Endothelial cell of umbilical vein (primary cell): Measurements from ENCODE around the gene GEN1. TPM values are rescaled to one million over a fixed set of nuclear protein-coding genes. Genes with fewer than 3 reads are reported as not detected.

Source experiments
- BruUV-seq: library from RNA; stranded (reverse); fragments of 400-500 nt; replicated peaks from 2 replicates; lab custom pipeline; 2021; lab: Mats Ljungman, UMichigan
- CTCF ChIA-PET: fragments of 300-600, 350-600 bp; sonication (Branson Sonifier 250); formaldehyde crosslinking; loops from one replicate; lab custom pipeline; 2021; ENCODE audit warnings: antibody characterized with exemption, inconsistent platforms; lab: Charles Lee
- POLR2A ChIA-PET: fragments of 300-600, 350-600 bp; sonication (Branson Sonifier 250); formaldehyde crosslinking; loops from one replicate; lab custom pipeline; 2021; ENCODE audit warnings: antibody characterized with exemption, inconsistent platforms; lab: Charles Lee
- DNase-seq: peaks from one replicate; pipeline ENCODE4 v3.0.0-alpha.2; 2011; ENCODE audit warnings: low read depth, low spot score
- FAIRE-seq: peaks from 2 replicates; lab custom pipeline; 2011; peaks lifted over from hg19 to GRCh38; lab: Jason Lieb, UNC
- H2AFZ ChIP-seq: 2 replicates; pipeline ENCODE4 v1.6.0; 2012; ENCODE audit warnings: low read depth, low read length, control low read depth, inconsistent platforms
- H3K27ac ChIP-seq: 2 replicates; pipeline ENCODE4 v1.5.1; 2011; ENCODE audit warnings: low read depth, mild to moderate bottlenecking, control low read depth, low read length, moderate library complexity; ENCODE audit not compliant: insufficient read depth
- H3K27me3 ChIP-seq, 2 experiments: 2 replicates each; pipeline versions ENCODE4 v1.6.0 to v1.6.1; 2011; ENCODE audit warnings: low read length in 2 of 2, mixed read lengths in 1 of 2; ENCODE audit not compliant: control insufficient read depth in 2 of 2, insufficient read depth in 2 of 2
- H3K36me3 ChIP-seq, 2 experiments: 2 replicates in 1 of 2; 3 replicates in 1 of 2; pipeline ENCODE4 v1.5.1; 2011; ENCODE audit warnings: low read length in 2 of 2, mild to moderate bottlenecking in 1 of 2, moderate library complexity in 1 of 2; ENCODE audit not compliant: control insufficient read depth in 2 of 2, insufficient read depth in 2 of 2; ENCODE audit errors: extremely low read depth in 1 of 2
- H3K4me1 ChIP-seq: 3 replicates; pipeline ENCODE4 v1.5.1; 2011; ENCODE audit warnings: mild to moderate bottlenecking, low read length; ENCODE audit not compliant: control insufficient read depth, insufficient read depth; ENCODE audit errors: extremely low read depth
- H3K4me2 ChIP-seq: 2 replicates; pipeline ENCODE4 v1.6.1; 2011; ENCODE audit warnings: low read length, control low read depth, mixed read lengths; ENCODE audit not compliant: insufficient read depth
- H3K4me3 ChIP-seq, 3 experiments: fragments of 200-600 bp in 1 of 3; sonication (generic), shearing (Covaris generic) in 1 of 3; replicated peaks in 1 of 3; 2 replicates each; pipeline ENCODE4 v1.5.1; 2011 to 2016; ENCODE audit warnings: control low read depth in 3 of 3, low read length in 3 of 3, mild to moderate bottlenecking in 2 of 3, inconsistent platforms in 1 of 3, low read depth in 1 of 3, moderate library complexity in 1 of 3; ENCODE audit not compliant: insufficient read depth in 1 of 3
- H3K79me2 ChIP-seq: 2 replicates; pipeline ENCODE4 v1.6.0; 2012; ENCODE audit warnings: low read length, inconsistent platforms; ENCODE audit not compliant: control insufficient read depth, insufficient read depth
- H3K9ac ChIP-seq: replicated peaks from 2 replicates; pipeline ENCODE3; 2011; ENCODE audit warnings: low read length, control low read depth; ENCODE audit not compliant: insufficient read depth; ENCODE audit errors: extremely low read depth
- H3K9me1 ChIP-seq: replicated peaks from 3 replicates; pipeline ENCODE4 v1.6.0; 2011; ENCODE audit warnings: mild to moderate bottlenecking, low read length; ENCODE audit not compliant: control insufficient read depth, insufficient read depth; ENCODE audit errors: extremely low read depth
- H3K9me3 ChIP-seq: replicated peaks from 2 replicates; pipeline ENCODE4 v1.5.1; 2012; ENCODE audit warnings: low read length, inconsistent platforms; ENCODE audit not compliant: control insufficient read depth, insufficient read depth
- H4K20me1 ChIP-seq: replicated peaks from 2 replicates; pipeline ENCODE3; 2011; ENCODE audit warnings: mild to moderate bottlenecking, low read length; ENCODE audit not compliant: control insufficient read depth, insufficient read depth; ENCODE audit errors: extremely low read depth
- EZH2 ChIP-seq: IDR thresholded peaks from 2 replicates; pipeline ENCODE4 v1.6.1; 2012; ENCODE audit warnings: borderline replicate concordance, low read depth, mild to moderate bottlenecking, moderate library complexity, low read length, inconsistent platforms; ENCODE audit not compliant: severe bottlenecking
- FOS ChIP-seq: IDR thresholded peaks from 2 replicates; pipeline ENCODE4 v1.6.1; 2011; ENCODE audit warnings: mild to moderate bottlenecking, low read length, moderate library complexity, borderline replicate concordance; ENCODE audit not compliant: insufficient read depth
- GATA2 ChIP-seq: IDR thresholded peaks from 2 replicates; pipeline ENCODE4 v1.7.0; 2011; ENCODE audit warnings: low read depth, mild to moderate bottlenecking, moderate library complexity, mixed read lengths, low read length; ENCODE audit not compliant: insufficient read length, insufficient read depth
- JUN ChIP-seq: IDR thresholded peaks from 2 replicates; pipeline ENCODE4 v1.6.1; 2011; ENCODE audit warnings: borderline replicate concordance, low read depth; ENCODE audit not compliant: insufficient read length, insufficient read depth
- MYC ChIP-seq: IDR thresholded peaks from one replicate; pipeline ENCODE4 v1.6.1; 2011; ENCODE audit warnings: mild to moderate bottlenecking, low read depth, low read length
- POLR2A ChIP-seq: IDR thresholded peaks from 2 replicates; pipeline ENCODE4 v1.6.1; 2012; ENCODE audit warnings: low read depth, mild to moderate bottlenecking, control low read depth, low read length
- POLR2AphosphoS5 ChIP-seq: IDR thresholded peaks from 2 replicates; pipeline ENCODE4 v1.6.1; 2012; ENCODE audit warnings: low read depth, mild to moderate bottlenecking, control low read depth, low read length, moderate library complexity; ENCODE audit not compliant: insufficient read depth
- dilution Hi-C: fragments of 300-500 bp; cut with MboI; formaldehyde crosslinking; loops from one replicate; pipeline ENCODE4 v1.15.0; 2019; ENCODE audit warnings: low sequenced_read_pairs; ENCODE audit not compliant: extremely low pct_ligation_motif_present
- intact Hi-C: fragments of 100-400 bp; cut with micrococcal nuclease; formaldehyde crosslinking; loops from one replicate; pipeline ENCODE4 v1.10.0; 2022
- polyA plus RNA-seq, 4 experiments: library from polyadenylated mRNA; depleted of rRNA in 3 of 4; stranded (reverse) in 3 of 4; unstranded in 1 of 4; fragments of >200 nt; gene quantifications; 2 replicates each; pipeline versions ENCODE4 v1.2.1 to v1.2.3, GENCODE V29; 2011 to 2012; ENCODE audit warnings: missing spikeins in 1 of 4
- total RNA-seq: library from RNA; stranded (reverse); gene quantifications from 2 replicates; pipeline ENCODE4 v1.2.3, GENCODE V29; 2021
- TF ChIP-seq, protein P1 (sequence below): IDR thresholded peaks from 2 replicates; pipeline ENCODE4 v1.6.1; 2011; ENCODE audit not compliant: insufficient read depth, insufficient read length
- TF ChIP-seq, protein P2 (sequence below), 2 donors: IDR thresholded peaks; 1 replicate in 1 of 2; 2 replicates in 1 of 2; pipeline ENCODE4 v1.5.1; 2011; ENCODE audit warnings: low read length in 2 of 2, mild to moderate bottlenecking in 2 of 2, moderate library complexity in 2 of 2, control low read depth in 1 of 2, inconsistent platforms in 1 of 2, low read depth in 1 of 2; ENCODE audit not compliant: insufficient read depth in 1 of 2; ENCODE audit errors: extremely low read depth in 1 of 2

Gene GEN1
- total and polyA plus RNA-seq, 2 donors (not counting 3 experiments of a cell fraction or from before 2014, with no cell fraction given) = 8.1 to 29.6 TPM

DNA sequence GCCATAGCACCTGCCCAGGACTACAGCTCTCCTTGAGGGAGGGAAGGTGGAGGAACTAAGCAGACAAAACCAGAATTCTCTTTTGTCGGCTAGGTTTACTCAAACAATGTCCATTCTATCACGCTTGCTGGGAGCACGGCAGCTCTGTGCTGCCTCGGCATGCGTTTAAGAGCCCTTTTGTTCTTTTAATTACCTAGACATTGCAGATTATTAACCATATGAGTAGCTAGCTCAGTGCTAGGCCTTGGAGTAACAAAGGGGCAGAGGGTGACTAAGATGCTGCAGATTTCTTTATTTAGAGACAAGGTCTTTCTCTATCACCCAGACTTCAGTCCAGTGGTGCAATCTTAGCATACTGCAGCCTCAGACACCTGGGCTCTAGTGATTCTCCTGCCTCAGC is 73.4 kb downstream of the GEN1 start:
- no TSS peak for BruUV-seq
- Histone ChIP-seq H3K27ac (no peak overlapping the region), H3K4me3 (no peak overlapping the region), H3K9ac (no peak overlapping the region), H3K4me1 (no peaks in the 10 kb centered on the region), H3K9me1 (no peaks in the 10 kb centered on the region), H3K79me2 (no peaks in the 10 kb centered on the region), H3K9me3 (no peaks in the 10 kb centered on the region), H4K20me1 (no peaks in the 10 kb centered on the region), H3K36me3 (no peaks in the 10 kb centered on the region), H2AFZ (no peak overlapping the region), H3K27me3 (peaks cover 6 to 22% of the 10 kb centered on the region in 2 experiments), H3K4me2 (no peak overlapping the region)
- intact Hi-C loops (no loop called here), dilution Hi-C loops (no loop called here)
- no peak for DNase-seq
- ChIA-PET CTCF (interaction anchor here (1.2 to 1.3 kb wide), 2 partner anchors 107 to 183 kb away, joined by 3 to 5 read pairs; no protein-coding TSS in a partner anchor), POLR2A (interaction anchor here (0.6 kb wide), 1 partner anchor 8 kb away, joined by 9 read pairs; no protein-coding TSS in a partner anchor)
- no peak for FAIRE-seq
- TF ChIP-seq POLR2AphosphoS5 (no peak), MYC (no peak)
- TF ChIP-seq, protein P1, sequence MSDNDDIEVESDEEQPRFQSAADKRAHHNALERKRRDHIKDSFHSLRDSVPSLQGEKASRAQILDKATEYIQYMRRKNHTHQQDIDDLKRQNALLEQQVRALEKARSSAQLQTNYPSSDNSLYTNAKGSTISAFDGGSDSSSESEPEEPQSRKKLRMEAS = no peak

DNA sequence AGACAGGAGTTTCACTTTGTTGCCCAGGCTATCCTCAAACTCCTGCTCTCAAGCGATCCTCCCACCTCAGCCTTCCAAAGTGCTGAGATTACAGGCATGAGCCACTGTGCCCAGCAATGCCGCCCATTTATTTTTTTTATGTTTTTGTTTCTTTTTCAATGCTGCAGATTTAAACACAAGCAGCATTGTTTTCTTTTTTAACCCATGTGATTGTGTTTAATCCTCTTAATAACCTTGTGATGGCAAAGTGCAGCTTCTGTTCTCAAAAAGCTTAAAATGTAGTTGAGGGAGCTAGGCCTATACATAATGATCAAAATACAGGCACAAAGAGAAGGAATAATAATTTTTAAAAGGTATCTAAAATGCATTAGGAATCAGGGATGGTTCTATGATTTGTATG is 73.8 kb downstream of the GEN1 start:
- dilution Hi-C loops = no loop called here
- Histone ChIP-seq H3K36me3 (no peaks in the 10 kb centered on the region), H2AFZ (no peak overlapping the region), H3K27me3 (peaks cover 6 to 26% of the 10 kb centered on the region in 2 experiments), H3K4me2 (no peak overlapping the region), H4K20me1 (no peaks in the 10 kb centered on the region), H3K9me3 (no peaks in the 10 kb centered on the region), H3K9ac (no peak overlapping the region), H3K9me1 (no peaks in the 10 kb centered on the region), H3K4me1 (no peaks in the 10 kb centered on the region), H3K27ac (no peak overlapping the region), H3K79me2 (no peaks in the 10 kb centered on the region), H3K4me3 (no peak overlapping the region)
- intact Hi-C loops = no loop called here
- no peak for FAIRE-seq
- no peak for DNase-seq
- CTCF ChIA-PET = interaction anchor here (0.7 to 1.3 kb wide), 3 partner anchors 32 to 183 kb away, joined by 3 to 5 read pairs (median 3); no protein-coding TSS in a partner anchor
- POLR2A ChIA-PET = no interaction called here
- TF ChIP-seq FOS = no peak
- TF ChIP-seq, protein P1 = no peak
- no peak for TF ChIP-seq JUN
- no peak for TF ChIP-seq GATA2
- TF ChIP-seq, protein P2, sequence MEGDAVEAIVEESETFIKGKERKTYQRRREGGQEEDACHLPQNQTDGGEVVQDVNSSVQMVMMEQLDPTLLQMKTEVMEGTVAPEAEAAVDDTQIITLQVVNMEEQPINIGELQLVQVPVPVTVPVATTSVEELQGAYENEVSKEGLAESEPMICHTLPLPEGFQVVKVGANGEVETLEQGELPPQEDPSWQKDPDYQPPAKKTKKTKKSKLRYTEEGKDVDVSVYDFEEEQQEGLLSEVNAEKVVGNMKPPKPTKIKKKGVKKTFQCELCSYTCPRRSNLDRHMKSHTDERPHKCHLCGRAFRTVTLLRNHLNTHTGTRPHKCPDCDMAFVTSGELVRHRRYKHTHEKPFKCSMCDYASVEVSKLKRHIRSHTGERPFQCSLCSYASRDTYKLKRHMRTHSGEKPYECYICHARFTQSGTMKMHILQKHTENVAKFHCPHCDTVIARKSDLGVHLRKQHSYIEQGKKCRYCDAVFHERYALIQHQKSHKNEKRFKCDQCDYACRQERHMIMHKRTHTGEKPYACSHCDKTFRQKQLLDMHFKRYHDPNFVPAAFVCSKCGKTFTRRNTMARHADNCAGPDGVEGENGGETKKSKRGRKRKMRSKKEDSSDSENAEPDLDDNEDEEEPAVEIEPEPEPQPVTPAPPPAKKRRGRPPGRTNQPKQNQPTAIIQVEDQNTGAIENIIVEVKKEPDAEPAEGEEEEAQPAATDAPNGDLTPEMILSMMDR (IDR thresholded peaks at IDR 0.05; ENCODE audit: extremely low read depth in 1 of 2, insufficient read depth in 1 of 2, low read depth in 1 of 2, low read length in 2 of 2) = no peak
- no peak for TF ChIP-seq POLR2A
- TF ChIP-seq EZH2 = no peak
- TF ChIP-seq POLR2AphosphoS5 = no peak
- TF ChIP-seq MYC = no peak
- BruUV-seq = no TSS peak
